HUES64 (cell line): Measurements from ENCODE around the gene BFAR. TPM values are rescaled to one million over a fixed set of nuclear protein-coding genes. Genes with fewer than 3 reads are reported as not detected.

Source experiments
- H3K27ac ChIP-seq: 2 replicates; pipeline ENCODE4 v1.7.0; 2013; ENCODE audit warnings: low read depth, low read length, inconsistent platforms
- H3K27me3 ChIP-seq: 2 replicates; pipeline ENCODE4 v1.6.1; 2013; ENCODE audit warnings: mild to moderate bottlenecking, low read length; ENCODE audit not compliant: insufficient read depth
- H3K36me3 ChIP-seq: 2 replicates; pipeline ENCODE4 v1.6.1; 2013; ENCODE audit warnings: mild to moderate bottlenecking, low read length; ENCODE audit not compliant: insufficient read depth
- H3K4me1 ChIP-seq: 2 replicates; pipeline ENCODE4 v1.6.1; 2013; ENCODE audit warnings: mild to moderate bottlenecking, low read length, moderate library complexity; ENCODE audit not compliant: insufficient read depth
- H3K4me3 ChIP-seq: 2 replicates; pipeline ENCODE4 v1.5.1; 2013; ENCODE audit warnings: mild to moderate bottlenecking, low read length, moderate library complexity
- H3K9ac ChIP-seq: 2 replicates; pipeline ENCODE4 v1.6.1; 2013; ENCODE audit warnings: mild to moderate bottlenecking, low read depth, low read length
- H3K9me3 ChIP-seq: 2 replicates; pipeline ENCODE4 v1.6.1; 2013; ENCODE audit warnings: low read depth, low read length; ENCODE audit not compliant: insufficient read depth
- WGBS: fragments of 150-250, 120-280 bp; methylation state at CpG from one replicate; pipeline ENCODE4 v1.1.7; 2013; ENCODE audit warnings: missing lambda C conversion rate; 5-methylcytosine and 5-hydroxymethylcytosine counted together
- polyA plus RNA-seq, 2 experiments: library from polyadenylated mRNA; stranded (reverse); fragments of 50-300 nt; gene quantifications; one replicate each; pipeline ENCODE4 v1.2.3, GENCODE V29; 2013

BFAR gene
- 58.5 TPM for polyA plus RNA-seq (2013, experiment 1 of 2)
- polyA plus RNA-seq (2013, experiment 2 of 2) = 69.0 TPM

- Histone ChIP-seq H3K36me3 (peaks cover 13% of the 10 kb centered on the region), H3K9me3 (no peaks in the 10 kb centered on the region), H3K4me1 (peaks cover 39% of the 10 kb centered on the region), H3K4me3 (peak within 1 kb of the TSS; percentile 86), H3K27me3 (no peaks in the 10 kb centered on the region), H3K27ac (peak within 1 kb of the TSS; percentile 93), H3K9ac (peak within 1 kb of the TSS; percentile 92)
- WGBS = under 1% methylated on average over 69 of the region's 69 CpGs
These were observed at the start of gene BFAR for GRCh38 chr16:14632693-14633569. BFAR (plus strand) TSS chr16:14632951; CDS start chr16:14644347, 11,396 bp downstream.

GRCh38 chr16:14585287-14585686 lies 47.5 kb upstream of the BFAR start:
- H3K27me3 ChIP-seq = no peaks in the 10 kb centered on the region
- H3K4me3 ChIP-seq = no peak overlapping the region
- 97% methylated on average over 3 of the region's 3 CpGs for WGBS
- no peaks in the 10 kb centered on the region for H3K9me3 ChIP-seq
- peaks cover 91% of the 10 kb centered on the region for H3K36me3 ChIP-seq
- H3K4me1 ChIP-seq = no peaks in the 10 kb centered on the region
- H3K9ac ChIP-seq = no peak overlapping the region
- no peak overlapping the region for H3K27ac ChIP-seq

GRCh38 chr16:14586637-14587305 lies 46.0 kb upstream of the BFAR start:
- peaks cover 88% of the 10 kb centered on the region for H3K36me3 ChIP-seq
- no peaks in the 10 kb centered on the region for H3K27me3 ChIP-seq
- H3K9me3 ChIP-seq = no peaks in the 10 kb centered on the region
- H3K4me3 ChIP-seq = no peak overlapping the region
- no peak overlapping the region for H3K27ac ChIP-seq
- no peak overlapping the region for H3K9ac ChIP-seq
- no peaks in the 10 kb centered on the region for H3K4me1 ChIP-seq
- 96% methylated on average over 3 of the region's 3 CpGs for WGBS

GRCh38 chr16:14600164-14600563 lies 32.6 kb upstream of the BFAR start:
- no peak overlapping the region for H3K4me3 ChIP-seq
- no peak overlapping the region for H3K9ac ChIP-seq
- WGBS = 84% methylated on average over 2 of the region's 2 CpGs
- H3K4me1 ChIP-seq = no peaks in the 10 kb centered on the region
- H3K36me3 ChIP-seq = peaks cover 81% of the 10 kb centered on the region
- H3K27me3 ChIP-seq = no peaks in the 10 kb centered on the region
- no peaks in the 10 kb centered on the region for H3K9me3 ChIP-seq
- no peak overlapping the region for H3K27ac ChIP-seq

GRCh38 chr16:14602443-14602963 lies 30.2 kb upstream of the BFAR start:
- no peaks in the 10 kb centered on the region for H3K4me1 ChIP-seq
- no peak overlapping the region for H3K9ac ChIP-seq

GRCh38 chr16:14606102-14606501 lies 26.6 kb upstream of the BFAR start:
- Histone ChIP-seq H3K27me3 (no peaks in the 10 kb centered on the region), H3K9ac (no peak overlapping the region), H3K36me3 (peaks cover 95% of the 10 kb centered on the region), H3K27ac (no peak overlapping the region), H3K9me3 (no peaks in the 10 kb centered on the region), H3K4me3 (no peak overlapping the region), H3K4me1 (0 out of 2 replicates have a peak, but pooled peaks cover 3% of the 10 kb centered on the region)
- WGBS = 90% methylated on average over 6 of the region's 6 CpGs

More at GRCh38 chr16:14602443-14602963, 30.2 kb upstream of the BFAR start:
- Histone ChIP-seq H3K4me3 (no peak overlapping the region), H3K9me3 (no peaks in the 10 kb centered on the region), H3K27ac (no peak overlapping the region), H3K36me3 (peaks cover 88% of the 10 kb centered on the region), H3K27me3 (no peaks in the 10 kb centered on the region)
- 94% methylated on average over 6 of the region's 6 CpGs for WGBS

GRCh38 chr16:14608111-14608566 lies 24.6 kb upstream of the BFAR start:
- H3K4me3 ChIP-seq = no peak overlapping the region
- WGBS = 100% methylated on average over 3 of the region's 4 CpGs
- H3K27me3 ChIP-seq = no peaks in the 10 kb centered on the region
- no peak overlapping the region for H3K27ac ChIP-seq
- H3K9ac ChIP-seq = no peak overlapping the region
- 0 out of 2 replicates have a peak, but pooled peaks cover 3% of the 10 kb centered on the region for H3K4me1 ChIP-seq
- peaks cover 86% of the 10 kb centered on the region for H3K36me3 ChIP-seq
- H3K9me3 ChIP-seq = no peaks in the 10 kb centered on the region

- no peak overlapping the region for H3K9ac ChIP-seq
- no peaks in the 10 kb centered on the region for H3K9me3 ChIP-seq
- H3K4me1 ChIP-seq = 0 out of 2 replicates have a peak, but pooled peaks cover 3% of the 10 kb centered on the region
These were observed 24.1 kb upstream of the BFAR start for GRCh38 chr16:14608604-14609003.

GRCh38 chr16:14609716-14610115 lies 23.0 kb upstream of the BFAR start:
- Histone ChIP-seq H3K9ac (no peak overlapping the region), H3K27me3 (no peaks in the 10 kb centered on the region), H3K4me3 (no peak overlapping the region), H3K36me3 (peaks cover 86% of the 10 kb centered on the region), H3K27ac (no peak overlapping the region), H3K4me1 (0 out of 2 replicates have a peak, but pooled peaks cover 3% of the 10 kb centered on the region), H3K9me3 (no peaks in the 10 kb centered on the region)
- 93% methylated on average over 6 of the region's 6 CpGs for WGBS

More at GRCh38 chr16:14608604-14609003, 24.1 kb upstream of the BFAR start:
- Histone ChIP-seq H3K4me3 (no peak overlapping the region), H3K27ac (no peak overlapping the region), H3K36me3 (peaks cover 85% of the 10 kb centered on the region), H3K27me3 (no peaks in the 10 kb centered on the region)
- 87% methylated on average over 6 of the region's 6 CpGs for WGBS

GRCh38 chr16:14611660-14612059 lies 21.1 kb upstream of the BFAR start:
- WGBS = 97% methylated on average over 14 of the region's 14 CpGs
- H3K27ac ChIP-seq = no peak overlapping the region
- H3K4me1 ChIP-seq = 0 out of 2 replicates have a peak, but pooled peaks cover 3% of the 10 kb centered on the region
- peaks cover 86% of the 10 kb centered on the region for H3K36me3 ChIP-seq
- H3K9me3 ChIP-seq = no peaks in the 10 kb centered on the region
- no peak overlapping the region for H3K4me3 ChIP-seq
- no peaks in the 10 kb centered on the region for H3K27me3 ChIP-seq
- no peak overlapping the region for H3K9ac ChIP-seq

- Histone ChIP-seq H3K4me3 (no peak overlapping the region), H3K4me1 (no peaks in the 10 kb centered on the region), H3K9ac (no peak overlapping the region), H3K27ac (no peak overlapping the region), H3K27me3 (no peaks in the 10 kb centered on the region), H3K9me3 (no peaks in the 10 kb centered on the region), H3K36me3 (peaks cover 84% of the 10 kb centered on the region)
- 98% methylated on average over 4 of the region's 4 CpGs for WGBS
These were observed 18.8 kb upstream of the BFAR start for GRCh38 chr16:14613991-14614390.
